Nephron progenitor cell (in vitro differentiated cells): ENCODE data around the gene NPAS3.

ENCODE experiments used
- DNase-seq: peaks from one replicate; pipeline ENCODE4 v3.0.0; 2021
- H3K27ac Mint-ChIP-seq: 2 replicates; pipeline ENCODE4 v1.8.0; 2021; ENCODE audit warnings: mild to moderate bottlenecking, moderate library complexity, mixed read lengths
- H3K27me3 Mint-ChIP-seq: 2 replicates; pipeline ENCODE4 v1.8.0; 2021; ENCODE audit warnings: mild to moderate bottlenecking, low read depth, mixed read lengths; ENCODE audit not compliant: poor library complexity
- H3K36me3 Mint-ChIP-seq: 2 replicates; pipeline ENCODE4 v1.8.0; 2021; ENCODE audit warnings: low read depth, mixed read lengths
- H3K4me1 Mint-ChIP-seq: 2 replicates; pipeline ENCODE4 v1.8.0; 2021; ENCODE audit warnings: mixed read lengths
- H3K4me3 Mint-ChIP-seq: 2 replicates; pipeline ENCODE4 v1.8.0; 2021; ENCODE audit warnings: mild to moderate bottlenecking, moderate library complexity, mixed read lengths
- H3K9me3 Mint-ChIP-seq: 2 replicates; pipeline ENCODE4 v1.8.0; 2021; ENCODE audit warnings: mild to moderate bottlenecking, moderate library complexity, mixed read lengths
- TF ChIP-seq, protein P1 (sequence below): fragments of 200-600 bp; sonication (generic); IDR thresholded peaks from 2 replicates; pipeline ENCODE4 v1.5.0; 2021; ENCODE audit warnings: antibody characterized with exemption

Gene NPAS3

DNA sequence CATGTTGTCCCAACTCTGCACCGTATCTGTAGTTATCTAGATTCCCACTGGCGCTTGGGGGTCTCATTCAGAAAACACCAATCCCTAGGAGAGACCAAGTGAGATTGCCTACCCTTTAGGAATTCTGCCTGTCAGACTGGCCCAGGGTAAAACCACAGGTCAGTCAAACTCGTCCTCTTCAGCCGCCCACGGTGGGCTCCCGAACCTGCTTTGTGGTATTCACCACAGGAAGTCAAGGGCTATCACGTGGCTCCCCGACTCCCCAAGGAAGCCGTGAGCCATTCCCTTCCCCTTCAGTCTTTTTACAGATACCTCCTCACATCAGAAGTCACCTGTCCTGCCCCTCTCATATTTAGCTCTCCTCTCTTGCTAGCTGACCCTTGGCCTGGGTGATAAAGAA lies 852.3 kb downstream of the NPAS3 start:
- Mint-ChIP-seq H3K36me3 (peaks cover 5% of the 10 kb centered on the region), H3K4me1 (peaks cover 69% of the 10 kb centered on the region), H3K27ac (peak overlapping the region; percentile 66), H3K27me3 (peaks cover 2% of the 10 kb centered on the region), H3K9me3 (peaks cover 3% of the 10 kb centered on the region), H3K4me3 (no peak overlapping the region)
- TF ChIP-seq, protein P1, sequence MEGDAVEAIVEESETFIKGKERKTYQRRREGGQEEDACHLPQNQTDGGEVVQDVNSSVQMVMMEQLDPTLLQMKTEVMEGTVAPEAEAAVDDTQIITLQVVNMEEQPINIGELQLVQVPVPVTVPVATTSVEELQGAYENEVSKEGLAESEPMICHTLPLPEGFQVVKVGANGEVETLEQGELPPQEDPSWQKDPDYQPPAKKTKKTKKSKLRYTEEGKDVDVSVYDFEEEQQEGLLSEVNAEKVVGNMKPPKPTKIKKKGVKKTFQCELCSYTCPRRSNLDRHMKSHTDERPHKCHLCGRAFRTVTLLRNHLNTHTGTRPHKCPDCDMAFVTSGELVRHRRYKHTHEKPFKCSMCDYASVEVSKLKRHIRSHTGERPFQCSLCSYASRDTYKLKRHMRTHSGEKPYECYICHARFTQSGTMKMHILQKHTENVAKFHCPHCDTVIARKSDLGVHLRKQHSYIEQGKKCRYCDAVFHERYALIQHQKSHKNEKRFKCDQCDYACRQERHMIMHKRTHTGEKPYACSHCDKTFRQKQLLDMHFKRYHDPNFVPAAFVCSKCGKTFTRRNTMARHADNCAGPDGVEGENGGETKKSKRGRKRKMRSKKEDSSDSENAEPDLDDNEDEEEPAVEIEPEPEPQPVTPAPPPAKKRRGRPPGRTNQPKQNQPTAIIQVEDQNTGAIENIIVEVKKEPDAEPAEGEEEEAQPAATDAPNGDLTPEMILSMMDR, result no peak
- DNase-seq, result no peak

DNA sequence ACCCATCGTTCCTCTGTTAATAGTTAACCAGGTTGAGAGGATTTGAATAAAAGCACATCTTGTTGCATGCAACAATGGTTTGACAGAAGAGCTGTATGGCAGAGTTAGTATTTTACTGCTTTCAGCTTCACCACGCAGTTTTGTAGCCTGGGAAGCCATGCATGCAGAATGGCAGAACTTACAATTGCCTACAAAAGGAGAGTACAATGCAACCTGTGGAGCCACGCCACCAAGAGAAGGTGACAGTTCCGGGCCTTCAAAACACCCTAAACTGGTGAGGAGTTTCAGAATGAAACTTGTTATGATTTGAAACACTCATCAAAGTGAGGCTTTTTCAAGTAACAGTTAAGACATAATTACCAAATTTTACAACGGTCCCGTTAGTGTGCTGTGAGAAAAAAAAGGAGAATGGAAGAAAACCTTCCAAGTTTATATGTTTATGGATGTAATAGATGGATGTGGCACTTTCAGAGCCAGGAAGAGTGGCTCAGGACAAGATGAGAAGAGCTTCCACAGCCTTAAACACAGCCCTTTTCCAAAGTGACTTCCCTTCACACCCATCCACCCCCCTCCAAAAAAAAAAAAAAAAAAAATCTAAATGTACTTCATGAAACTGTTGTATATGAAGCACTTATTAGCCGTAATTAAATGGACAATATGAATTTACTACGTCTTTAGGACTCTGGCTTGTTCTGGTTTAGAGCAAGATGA lies 853.5 kb downstream of the NPAS3 start:
- H3K27ac Mint-ChIP-seq, result no peak overlapping the region
- no peak for DNase-seq
- peaks cover 2% of the 10 kb centered on the region for H3K27me3 Mint-ChIP-seq
- TF ChIP-seq, protein P1, result no peak
- peaks cover 3% of the 10 kb centered on the region for H3K9me3 Mint-ChIP-seq
- H3K4me3 Mint-ChIP-seq, result peak overlapping the region; percentile 73
- H3K36me3 Mint-ChIP-seq, result peaks cover 5% of the 10 kb centered on the region
- H3K4me1 Mint-ChIP-seq, result peaks cover 59% of the 10 kb centered on the region

DNA sequence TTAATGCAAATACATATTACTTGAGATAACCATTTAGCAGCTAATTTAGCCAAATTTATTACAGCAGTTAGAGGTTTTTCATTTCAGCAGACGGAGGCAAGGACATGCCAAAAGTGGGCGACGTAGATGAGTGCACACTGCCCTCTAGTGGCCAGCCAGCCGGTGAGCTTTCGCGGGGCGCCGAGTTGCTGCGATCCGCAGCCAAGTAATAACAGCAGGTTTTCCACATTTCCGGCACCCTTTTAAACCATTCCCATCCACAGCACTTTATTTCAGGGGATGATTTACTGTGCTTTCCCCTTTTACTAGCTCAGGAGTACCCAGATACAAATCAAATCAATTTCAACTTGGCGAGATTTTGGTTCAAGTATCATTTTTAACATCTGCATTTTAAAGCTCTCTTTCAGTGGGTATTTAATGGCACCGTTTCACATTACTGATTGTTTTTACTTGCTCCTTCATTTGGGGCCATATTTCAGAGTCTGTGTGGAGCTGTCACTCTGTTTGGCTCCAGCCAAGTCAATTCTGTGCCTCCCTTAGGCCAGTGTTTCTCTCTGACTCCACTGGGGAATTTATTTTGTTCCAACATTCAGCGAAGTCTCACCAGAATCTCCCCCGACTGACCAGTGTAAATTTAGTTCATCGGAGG lies 854.2 kb downstream of the NPAS3 start:
- peak; percentile 93 for DNase-seq
- peaks cover 3% of the 10 kb centered on the region for H3K9me3 Mint-ChIP-seq
- TF ChIP-seq, protein P1, result peak; percentile 92
- H3K4me3 Mint-ChIP-seq, result peak overlapping the region; percentile 73
- H3K27ac Mint-ChIP-seq, result peak overlapping the region; percentile 93
- peaks cover 2% of the 10 kb centered on the region for H3K27me3 Mint-ChIP-seq
- H3K4me1 Mint-ChIP-seq, result peaks cover 53% of the 10 kb centered on the region
- H3K36me3 Mint-ChIP-seq, result peaks cover 5% of the 10 kb centered on the region

DNA sequence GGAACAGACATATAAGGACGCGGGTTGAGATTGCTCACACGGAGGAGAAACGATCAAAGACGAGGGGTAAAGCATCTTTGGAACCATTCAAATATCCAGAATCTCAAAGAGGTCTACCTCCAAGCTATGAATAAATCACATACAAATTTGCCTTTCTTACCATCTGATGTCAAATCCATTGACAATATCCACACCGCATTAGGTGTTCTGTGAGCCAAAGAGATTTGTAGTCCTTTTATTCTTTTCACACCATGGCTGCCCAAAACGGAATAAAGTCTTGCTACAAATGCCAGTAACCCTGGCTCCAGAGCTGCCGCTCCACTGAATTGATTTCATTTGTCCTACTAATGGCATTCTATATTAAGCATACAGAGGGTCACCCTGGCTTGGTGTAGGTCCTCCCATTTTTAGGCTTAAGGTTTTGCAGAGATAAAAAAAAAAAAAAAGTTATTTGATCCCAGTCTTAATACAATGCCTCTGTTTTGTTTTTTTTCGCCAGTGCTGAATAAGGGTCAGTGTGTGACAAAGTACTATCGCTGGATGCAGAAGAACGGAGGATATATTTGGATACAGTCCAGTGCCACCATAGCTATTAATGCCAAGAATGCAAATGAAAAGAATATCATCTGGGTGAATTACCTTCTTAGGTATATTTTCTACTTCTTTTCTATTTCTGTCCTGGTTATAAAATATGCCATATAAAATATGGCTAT lies 854.9 kb downstream of the NPAS3 start:
- Mint-ChIP-seq H3K27ac (peak overlapping the region; percentile 93), H3K4me1 (peaks cover 48% of the 10 kb centered on the region), H3K9me3 (peaks cover 3% of the 10 kb centered on the region), H3K27me3 (peaks cover 3% of the 10 kb centered on the region), H3K4me3 (peak overlapping the region; percentile 73), H3K36me3 (peaks cover 5% of the 10 kb centered on the region)
- TF ChIP-seq, protein P1, result no peak
- no peak for DNase-seq

DNA sequence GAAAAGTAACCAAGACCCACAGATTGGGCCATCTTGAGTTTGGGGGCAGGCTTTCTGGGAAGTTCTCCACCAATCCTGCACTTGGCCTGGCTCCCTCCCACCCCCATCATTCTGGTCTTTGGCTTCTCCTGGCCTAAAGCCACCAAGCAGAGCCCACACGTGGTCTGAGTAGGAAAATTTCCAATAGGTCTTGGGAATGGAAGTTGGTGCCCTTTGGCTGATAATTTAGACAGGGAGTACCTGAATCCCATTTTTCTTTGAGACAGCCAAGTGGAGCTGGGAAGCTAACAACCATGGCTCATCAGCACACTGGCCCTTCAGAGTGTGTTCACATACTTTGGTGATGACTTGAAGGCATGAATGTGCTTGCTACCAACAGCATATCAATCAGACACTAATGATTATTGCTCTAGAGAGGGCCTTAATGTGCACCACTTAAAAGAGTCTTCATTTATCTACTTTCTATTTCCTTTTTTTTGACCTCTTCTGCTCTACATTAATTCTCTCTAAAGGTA lies 856.2 kb downstream of the NPAS3 start:
- no peaks in the 10 kb centered on the region for H3K9me3 Mint-ChIP-seq
- H3K4me1 Mint-ChIP-seq, result peaks cover 46% of the 10 kb centered on the region
- TF ChIP-seq, protein P1, result no peak
- no peak overlapping the region for H3K4me3 Mint-ChIP-seq
- peak overlapping the region; percentile 36 for H3K27ac Mint-ChIP-seq
- H3K36me3 Mint-ChIP-seq, result peaks cover 5% of the 10 kb centered on the region
- no peak for DNase-seq
- H3K27me3 Mint-ChIP-seq, result peaks cover 5% of the 10 kb centered on the region
